Fibroblast of upper back skin (primary cell): ENCODE data around the gene CHMP4B.

Experiments used
- DNase-seq: peaks from one replicate; pipeline ENCODE4 v3.0.0-alpha.2; 2013

CHMP4B gene, protein sequence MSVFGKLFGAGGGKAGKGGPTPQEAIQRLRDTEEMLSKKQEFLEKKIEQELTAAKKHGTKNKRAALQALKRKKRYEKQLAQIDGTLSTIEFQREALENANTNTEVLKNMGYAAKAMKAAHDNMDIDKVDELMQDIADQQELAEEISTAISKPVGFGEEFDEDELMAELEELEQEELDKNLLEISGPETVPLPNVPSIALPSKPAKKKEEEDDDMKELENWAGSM

DNA sequence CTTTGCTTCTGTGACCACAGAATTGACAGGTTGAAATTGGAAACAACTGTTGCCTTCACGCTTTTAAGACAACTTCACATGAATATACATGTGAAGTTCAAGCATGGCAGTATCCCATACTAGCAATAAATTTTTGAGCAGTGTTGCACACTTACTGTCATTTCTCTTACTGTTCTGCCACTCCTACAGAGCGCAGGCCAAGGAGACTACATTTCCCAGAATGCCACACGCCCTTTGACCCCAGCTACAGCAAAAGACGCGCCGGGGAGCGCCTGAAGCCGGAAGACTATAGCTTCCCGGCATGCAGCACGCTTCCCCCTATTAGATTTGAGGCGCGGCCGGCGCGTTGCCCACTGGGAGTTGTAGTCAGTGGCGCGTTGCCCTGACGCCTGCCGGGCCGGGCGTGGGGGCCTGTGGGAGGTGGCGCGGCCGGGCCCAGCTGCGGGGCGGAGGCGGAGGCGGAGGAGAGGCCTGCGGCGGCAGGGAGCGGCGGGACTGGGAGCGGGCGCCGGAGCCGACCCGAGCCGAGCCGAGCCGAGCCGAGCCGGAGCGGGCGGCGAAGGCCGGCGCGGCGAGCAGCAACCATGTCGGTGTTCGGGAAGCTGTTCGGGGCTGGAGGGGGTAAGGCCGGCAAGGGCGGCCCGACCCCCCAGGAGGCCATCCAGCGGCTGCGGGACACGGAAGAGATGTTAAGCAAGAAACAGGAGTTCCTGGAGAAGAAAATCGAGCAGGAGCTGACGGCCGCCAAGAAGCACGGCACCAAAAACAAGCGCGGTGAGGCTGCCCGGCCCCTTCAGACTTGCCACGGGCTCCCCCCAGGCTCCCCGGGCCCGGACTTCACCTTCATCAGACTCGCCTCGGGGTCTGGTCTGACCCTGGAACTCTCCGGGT lies at the start of gene CHMP4B:
TSS of gene CHMP4B (plus strand) at position 464 of the 891 bp plus-strand sequence. CDS start at position 585, 121 bp downstream.
- DNase-seq = peak; percentile 99

DNA sequence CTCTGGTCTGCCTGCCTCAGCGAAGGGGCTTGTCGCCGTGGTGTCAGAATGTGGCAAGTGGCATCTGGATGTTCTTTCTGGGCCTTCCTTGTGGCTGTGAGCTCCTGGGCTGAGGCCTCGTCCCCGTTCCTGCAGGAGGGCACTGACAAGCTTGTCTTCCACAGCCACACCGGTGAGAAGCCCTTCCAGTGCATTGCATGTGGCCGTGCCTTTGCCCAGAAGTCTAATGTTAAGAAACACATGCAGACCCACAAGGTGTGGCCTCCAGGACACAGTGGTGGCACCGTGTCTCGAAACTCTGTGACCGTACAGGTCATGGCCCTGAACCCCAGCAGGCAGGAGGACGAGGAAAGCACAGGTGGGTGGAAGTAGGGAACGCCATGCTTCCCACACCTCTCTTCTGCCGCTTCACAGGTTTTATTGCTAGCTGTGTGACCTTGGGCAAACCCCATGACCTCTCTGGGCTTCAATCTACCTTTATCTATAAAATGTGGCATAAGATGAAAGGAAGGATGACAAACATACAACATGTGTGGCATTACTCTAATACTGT lies 49.4 kb upstream of the CHMP4B start:
- DNase-seq = no peak

DNA sequence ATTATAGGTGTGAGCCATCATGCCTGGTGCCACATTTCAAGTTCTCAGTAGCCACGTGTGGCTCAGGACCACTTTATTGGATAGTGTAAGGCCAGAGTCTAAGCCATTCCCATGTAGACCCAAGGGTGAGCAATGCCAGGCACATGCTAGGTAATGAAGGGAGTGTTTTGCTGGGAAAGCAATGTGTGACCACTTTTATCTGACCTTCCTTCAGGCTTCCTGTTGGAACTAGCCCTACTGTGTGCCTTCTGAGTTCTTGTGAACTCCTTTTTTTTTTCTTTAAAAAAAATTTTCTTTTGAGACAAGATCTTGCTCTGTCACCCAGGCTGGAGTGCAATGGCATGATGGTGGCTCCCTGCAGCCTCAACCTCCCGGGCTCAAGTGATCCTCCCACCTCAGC lies 46.0 kb upstream of the CHMP4B start:
- DNase-seq = no peak

DNA sequence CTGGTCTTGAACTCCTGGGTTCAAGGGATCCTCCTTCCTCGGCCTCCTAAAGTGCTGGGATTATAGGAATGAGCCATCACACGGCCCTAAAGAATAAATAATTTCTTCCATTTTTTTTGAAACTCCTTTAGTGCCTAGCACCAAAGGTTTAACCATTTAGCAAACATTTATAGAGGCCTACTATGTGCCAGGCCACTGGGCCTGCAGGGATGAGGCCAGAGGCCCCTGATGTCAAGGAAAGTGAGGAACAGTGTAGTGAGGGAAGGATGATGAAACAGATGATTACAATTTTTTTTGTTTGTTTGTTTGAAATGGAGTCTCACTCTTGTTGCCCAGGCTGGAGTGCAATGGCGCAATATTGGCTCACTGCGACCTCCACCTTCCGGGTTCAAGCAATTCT lies 45.6 kb upstream of the CHMP4B start:
- no peak for DNase-seq

DNA sequence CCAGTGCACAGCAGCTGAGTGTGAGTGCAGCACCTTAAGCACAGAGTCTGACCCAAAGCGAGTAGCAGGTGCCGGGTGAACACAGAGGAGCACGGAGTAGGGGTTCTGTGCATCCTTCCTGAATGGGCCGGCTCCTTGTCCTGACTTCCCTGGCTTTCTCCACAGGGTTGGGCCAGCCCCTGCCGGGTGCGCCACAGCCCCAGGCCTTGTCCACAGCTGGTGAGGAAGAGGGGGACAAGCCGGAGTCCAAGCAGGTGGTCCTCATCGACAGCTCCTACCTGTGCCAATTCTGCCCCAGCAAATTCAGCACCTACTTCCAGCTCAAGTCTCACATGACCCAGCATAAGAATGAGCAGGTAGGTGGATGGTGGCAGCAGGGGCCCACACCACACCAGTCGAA lies 44.5 kb upstream of the CHMP4B start:
- DNase-seq = no peak

DNA sequence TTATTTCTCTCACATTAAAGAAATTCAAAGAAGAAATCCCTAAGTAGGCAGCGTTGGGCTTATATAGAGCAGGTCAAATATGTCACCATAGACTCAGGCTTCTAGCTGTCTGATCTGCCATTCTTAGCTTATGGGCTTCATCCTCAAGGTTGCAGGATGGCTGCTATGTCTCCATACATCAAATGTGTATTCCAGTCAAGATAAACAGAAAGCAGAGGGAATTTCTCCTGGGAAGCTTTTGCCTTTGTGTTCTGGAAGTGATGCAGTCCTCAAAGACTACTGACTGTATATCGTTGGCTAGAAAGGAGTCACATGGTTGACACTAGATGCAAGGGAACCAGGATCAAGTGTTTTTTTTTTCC lies 43.4 kb upstream of the CHMP4B start:
- DNase-seq = no peak

DNA sequence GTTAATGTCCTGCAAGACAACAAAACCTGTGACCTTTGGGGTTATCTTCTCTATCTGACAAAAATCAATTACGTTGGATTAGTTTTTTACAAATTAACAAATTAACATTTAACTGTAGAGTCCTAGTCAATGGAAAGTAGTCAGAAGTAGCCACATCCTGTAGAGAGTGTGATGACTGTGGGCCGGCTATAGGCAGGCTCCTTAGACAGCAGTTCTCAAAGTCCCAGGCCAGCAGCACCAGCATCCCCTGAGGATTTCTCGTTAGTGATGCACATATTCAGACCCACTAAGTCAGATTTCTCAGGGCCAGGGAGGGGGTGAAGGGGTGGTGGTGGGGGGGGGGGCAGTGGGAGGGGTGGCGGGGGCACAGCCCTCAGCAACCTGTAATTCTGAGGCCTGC lies 42.1 kb upstream of the CHMP4B start:
- DNase-seq = no peak

DNA sequence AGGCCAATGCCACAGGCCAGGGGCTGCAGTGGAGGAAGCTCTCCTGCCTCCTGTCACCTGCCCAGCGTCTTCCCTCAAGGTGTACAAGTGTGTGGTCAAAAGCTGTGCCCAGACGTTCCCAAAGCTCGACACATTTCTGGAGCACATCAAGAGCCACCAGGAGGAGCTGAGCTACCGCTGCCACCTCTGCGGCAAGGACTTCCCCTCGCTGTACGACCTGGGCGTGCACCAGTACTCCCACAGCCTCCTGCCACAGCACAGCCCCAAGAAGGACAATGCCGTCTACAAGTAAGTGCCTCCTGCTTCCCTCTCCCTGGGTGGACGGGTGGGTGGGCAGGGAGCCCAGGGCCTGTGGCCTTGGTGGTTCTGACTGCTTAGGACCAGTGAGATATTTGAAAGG lies 41.1 kb upstream of the CHMP4B start:
- DNase-seq = no peak

DNA sequence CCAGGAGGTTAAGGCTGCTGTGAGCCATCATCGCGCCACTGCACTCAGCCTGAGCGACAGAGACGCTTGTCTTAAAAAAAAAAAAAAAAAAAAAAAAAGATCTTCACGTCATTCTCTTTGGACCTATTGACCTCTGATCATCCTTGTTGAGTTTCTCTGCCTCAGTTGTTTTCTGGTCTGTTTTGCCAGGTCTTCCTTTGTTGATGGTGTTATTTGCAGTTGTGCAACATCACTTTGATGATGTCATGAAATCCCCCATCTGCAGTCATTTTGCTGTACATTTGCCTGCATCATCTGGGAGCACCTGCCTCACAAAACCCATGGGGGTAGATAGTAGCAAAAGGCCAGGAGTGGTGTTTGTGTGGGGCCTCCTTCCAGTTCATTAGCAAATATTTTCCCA lies 39.2 kb upstream of the CHMP4B start:
- DNase-seq = no peak

DNA sequence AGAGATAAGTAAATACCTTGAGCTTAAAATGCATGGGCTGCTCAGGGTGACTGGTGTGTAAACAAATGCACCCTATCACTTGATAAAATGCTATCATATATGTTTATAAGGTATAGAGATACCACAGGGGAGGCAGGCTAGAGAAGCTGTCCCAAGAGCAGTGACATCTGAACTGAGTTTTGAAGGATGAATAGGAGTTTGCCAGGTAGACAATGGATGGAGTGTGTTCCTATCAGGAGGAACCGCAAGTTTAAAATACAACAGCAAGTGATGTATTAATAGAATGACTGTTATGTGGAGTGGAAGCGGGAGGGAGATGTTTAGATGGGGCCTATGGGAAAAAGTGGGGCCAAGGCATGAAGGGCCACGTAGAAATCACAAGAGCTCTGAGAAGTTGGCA lies 38.7 kb upstream of the CHMP4B start:
- DNase-seq = no peak

DNA sequence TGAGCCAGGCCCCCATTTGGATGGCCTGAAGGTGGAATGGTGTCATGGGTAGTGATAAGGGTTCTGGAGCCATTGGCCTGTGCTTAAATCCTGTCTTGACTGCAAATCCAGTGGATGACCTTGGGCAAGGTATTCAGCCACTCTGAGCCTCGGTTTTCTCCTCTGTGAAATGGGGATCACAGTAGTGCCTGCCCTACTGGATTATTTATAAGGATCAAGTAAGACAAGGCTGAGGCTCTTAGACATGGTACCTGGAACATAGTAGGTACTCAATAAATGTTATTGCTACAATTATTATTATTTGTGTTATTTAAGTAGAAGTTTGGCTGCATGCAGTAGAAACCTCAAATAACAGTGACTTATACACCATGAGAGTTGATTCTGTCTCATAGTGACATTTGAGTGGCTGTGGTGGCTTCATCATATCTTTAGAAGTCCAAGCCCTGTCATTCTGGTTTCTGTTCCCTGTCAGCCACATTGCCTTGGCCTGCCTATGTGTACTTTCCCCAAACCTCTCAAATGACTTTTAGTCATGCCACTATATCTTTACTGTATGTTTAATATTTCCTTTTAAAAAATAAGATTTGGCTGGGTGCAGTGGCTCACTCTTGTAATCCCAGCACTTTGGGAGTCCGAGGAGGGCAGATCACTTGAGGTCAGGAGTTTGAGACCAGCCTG lies 37.6 kb upstream of the CHMP4B start:
- DNase-seq = no peak

DNA sequence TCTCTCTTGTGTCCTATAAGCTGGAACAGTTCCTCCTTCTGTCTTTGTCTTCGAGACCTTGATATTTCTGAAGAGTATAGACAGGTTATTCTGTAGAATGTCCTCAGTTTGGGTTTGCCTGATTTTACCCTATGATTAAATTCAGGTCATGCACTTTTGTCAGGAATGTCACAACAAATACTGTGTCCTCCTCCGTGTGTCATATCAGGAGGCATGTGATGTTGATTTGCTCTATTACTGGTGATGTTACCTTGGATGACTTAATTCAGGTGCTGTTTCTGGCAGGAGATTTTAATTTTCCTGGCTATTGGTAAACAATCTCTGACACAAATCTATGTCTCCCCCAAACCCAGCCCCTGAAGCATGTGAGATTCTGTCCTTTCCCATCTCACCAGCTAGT lies 33.3 kb upstream of the CHMP4B start:
- no peak for DNase-seq

DNA sequence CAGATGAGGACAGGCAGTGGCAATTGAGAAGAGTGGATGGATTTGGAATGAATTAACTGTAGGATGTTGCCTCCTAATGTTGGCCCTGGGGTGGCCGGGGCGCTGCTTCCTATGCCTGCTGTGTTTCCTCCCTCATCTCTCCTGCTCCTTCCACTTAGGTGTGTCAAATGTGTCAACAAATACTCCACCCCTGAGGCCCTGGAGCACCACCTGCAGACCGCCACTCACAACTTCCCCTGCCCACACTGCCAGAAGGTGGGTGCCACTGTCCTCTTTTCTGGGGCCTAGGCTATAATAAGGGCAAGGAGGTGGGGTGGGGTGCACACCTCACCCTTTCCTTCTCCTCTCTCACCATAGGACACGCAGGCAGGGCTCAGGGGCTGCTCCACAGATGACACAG lies 30.0 kb upstream of the CHMP4B start:
- no peak for DNase-seq

DNA sequence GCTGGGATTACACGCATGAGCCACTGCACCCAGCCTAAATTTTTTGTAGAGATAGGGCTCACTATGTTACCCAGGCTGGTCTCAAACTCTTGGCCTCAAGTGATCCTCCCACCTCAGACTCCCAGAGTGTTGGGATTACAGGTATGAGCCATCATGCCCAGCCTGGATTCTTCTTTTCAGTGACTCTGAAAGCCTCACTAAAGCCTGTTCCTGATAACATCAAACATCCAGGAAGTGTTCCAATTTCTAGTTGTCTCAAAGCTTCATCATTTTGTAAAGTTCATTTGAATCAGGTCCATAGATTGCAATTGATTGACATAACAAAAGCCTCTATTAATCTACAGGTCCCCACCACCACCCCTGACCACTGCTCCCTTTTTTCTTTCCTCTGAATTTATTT lies 29.2 kb upstream of the CHMP4B start:
- DNase-seq = no peak

DNA sequence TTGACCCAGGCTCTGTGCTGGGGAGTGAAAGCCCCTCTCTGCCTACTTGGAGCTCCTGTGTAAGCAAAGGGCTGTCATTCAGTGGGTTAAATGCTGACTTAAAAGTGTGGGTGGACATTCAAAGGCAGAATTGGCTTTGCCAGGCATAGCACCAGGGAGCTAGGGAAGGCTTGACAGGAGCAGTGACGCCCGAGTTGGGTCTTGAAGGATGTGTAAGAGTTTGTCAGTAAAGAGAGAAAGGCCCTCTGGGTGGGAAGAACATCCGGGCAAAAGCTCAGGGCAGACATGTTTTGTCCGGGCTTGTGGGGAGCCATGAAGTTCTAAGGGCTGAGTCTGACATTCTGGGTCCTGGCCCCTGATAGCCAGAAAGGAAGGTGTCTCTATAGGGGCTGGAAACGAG lies 27.9 kb upstream of the CHMP4B start:
- no peak for DNase-seq

DNA sequence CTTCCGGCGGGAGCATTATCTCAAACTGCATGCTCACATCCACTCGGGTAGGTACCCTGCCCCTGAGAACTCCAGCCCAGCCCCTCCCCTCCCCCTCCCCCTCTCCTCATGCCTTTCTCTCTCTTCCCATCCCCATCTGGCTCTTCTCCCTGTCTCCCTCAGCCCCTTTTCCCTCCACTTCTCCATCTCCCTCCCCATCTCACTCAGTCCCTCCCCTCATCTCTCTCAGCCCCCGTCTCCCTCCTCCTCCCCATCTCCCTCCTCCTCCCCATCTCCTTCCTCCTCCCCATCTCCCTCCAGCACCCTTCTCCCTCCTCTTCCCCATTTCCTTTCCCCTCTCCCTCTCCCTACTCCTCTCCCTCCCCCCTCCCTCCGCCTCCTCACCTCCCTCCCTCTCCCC lies 27.3 kb upstream of the CHMP4B start:
- no peak for DNase-seq

DNA sequence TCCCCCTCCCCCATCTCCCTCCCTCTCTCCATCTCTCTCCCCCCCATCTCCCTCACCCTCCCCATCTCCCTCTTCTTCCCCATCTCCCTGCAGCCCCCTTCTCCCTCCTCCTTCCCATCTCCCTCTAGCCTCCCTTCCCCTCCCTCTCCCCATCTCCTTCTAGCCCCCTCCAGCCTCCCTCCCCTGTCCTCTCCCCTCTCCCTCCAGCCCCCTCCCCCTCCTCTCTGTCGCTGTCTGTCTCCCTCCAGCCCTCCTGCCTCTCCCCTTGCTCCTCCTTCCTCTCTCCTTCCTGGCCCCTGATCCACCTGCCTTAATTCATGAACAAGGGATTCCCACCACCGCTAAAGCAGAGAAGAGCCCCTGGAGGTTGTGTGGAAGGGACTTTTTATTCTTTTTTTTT lies 26.9 kb upstream of the CHMP4B start:
- no peak for DNase-seq

DNA sequence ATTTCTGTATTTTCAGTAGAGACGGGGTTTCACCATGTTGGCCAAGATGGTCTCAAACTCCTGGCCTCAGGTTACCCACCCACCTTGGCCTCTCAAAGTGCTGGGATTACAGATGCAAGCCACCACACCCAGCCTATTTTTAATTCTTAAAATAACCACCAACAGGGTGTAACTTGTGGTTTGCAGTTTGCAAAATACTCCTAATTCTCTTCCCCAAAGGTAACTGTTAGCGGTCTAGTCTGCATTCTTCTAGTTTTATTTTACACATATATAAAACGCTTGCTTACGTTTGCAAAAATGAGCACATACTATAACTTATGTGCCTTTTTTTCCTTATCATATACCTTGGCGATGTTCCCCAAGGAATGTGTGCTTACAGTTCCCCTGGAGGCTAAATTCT lies 25.6 kb upstream of the CHMP4B start:
- DNase-seq = no peak

DNA sequence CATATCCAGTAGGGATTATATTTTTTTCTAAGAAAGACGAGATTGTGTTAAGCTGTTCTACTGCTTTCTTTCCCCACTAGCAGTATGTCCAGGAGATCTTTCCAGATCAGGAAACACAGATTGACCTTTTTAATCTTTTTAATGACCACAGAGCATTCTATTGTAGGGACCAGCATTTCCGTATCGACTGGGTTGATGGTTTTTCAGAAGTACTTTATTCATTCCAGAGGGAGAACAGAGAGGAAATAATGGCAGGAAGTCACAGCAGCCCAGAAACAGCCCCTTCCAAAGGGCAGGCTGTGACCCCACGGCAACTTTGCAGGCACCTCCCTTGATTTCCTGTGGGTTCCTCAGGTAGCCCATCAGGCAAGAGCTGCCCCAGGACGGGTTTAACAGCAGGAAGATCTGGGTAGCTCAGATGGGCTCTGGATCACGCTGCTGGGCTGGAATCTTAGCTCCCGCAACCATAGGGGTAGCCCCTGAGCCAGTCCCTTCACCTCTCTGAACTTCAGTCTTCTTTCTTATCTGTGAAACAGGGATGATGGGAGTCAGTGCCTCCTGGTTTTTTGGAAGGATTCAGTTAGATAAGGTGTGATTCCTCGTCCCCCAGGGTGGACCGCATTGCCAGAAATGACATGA lies 23.8 kb upstream of the CHMP4B start:
- DNase-seq = no peak

DNA sequence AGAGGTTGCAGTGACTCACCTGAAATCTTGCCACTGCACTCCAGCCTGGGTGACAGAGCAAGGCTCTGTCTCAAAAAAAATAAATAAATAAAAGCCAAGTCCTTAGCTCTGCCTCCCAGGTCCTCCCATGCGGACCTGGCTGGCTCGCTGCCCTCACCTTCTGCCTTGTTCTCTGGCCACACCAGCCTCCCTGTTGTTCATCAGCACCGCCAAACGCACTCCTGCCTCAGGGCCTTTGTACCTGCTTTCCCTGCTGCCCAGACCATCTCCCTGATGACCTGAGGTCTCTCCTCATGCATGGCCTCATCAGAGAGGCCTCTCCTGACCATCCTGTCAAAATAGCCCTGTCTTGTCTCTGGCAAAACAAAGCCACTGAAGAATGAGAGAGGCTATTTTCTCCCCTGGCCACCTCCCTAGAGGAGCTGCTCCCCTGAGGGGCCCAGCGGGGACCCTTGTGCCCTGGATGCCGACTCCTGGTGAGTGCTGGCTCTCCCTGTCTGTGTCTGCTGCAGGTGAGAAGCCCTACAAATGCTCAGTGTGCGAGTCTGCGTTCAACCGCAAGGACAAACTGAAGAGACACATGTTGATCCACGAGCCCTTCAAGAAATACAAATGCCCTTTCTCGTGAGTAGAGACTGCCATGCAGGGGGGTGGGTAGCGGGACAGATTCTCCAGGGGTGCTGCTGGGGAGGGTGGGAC lies 22.6 kb upstream of the CHMP4B start:
- no peak for DNase-seq

DNA sequence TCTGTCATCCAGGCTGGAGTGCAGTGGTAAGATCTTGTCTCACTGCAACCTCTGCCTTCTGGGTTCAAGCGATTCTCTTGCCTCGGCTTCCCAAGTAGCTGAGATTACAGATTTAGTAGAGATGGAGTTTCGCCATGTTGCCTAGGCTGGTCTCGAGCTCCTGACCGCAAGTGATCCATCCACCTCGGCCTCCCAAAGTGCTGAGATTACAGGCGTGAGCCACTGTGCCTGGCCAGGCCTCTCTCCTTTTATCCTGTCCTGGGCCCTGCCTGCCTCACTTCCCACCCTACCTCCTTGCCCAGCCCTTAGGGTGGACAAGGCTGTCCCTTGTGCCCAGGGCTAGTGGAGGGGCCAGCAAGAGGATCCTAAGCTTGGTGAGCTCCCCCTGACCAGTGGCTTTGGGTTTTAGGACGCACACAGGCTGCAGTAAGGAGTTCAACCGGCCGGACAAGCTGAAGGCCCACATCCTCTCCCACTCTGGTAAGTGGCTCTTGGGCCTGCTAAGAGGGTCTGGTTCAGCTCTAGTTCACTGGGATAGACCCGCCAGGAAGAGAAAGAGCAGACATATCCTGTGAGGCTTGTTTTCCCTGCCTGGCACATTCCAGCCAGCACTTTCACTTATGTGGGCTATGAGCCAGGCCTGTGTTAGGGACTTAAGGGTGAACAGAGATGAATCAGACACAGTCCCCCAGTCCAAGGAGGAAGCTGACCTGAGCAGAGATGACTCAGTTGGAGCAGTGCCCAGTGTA lies 21.9 kb upstream of the CHMP4B start:
- peak; percentile 96 for DNase-seq

DNA sequence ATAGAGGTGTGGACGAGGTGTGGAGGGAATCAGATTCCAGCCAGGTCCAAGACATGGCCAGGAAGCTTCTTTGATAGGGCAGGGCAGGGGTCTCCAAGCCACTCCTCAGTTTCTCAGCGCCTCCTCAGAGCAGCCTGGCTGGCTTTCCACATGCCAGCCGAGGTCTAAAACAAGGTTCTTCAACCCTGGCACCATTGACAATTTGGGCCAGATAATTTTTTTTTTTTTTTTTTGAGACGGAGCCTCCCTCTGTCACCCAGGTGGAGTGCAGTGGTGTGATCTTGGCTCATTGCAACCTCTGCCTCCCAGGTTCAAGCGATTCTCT lies 21.3 kb upstream of the CHMP4B start:
- no peak for DNase-seq
